Measurements from ENCODE around the gene TREH. TPM values are rescaled to one million over a fixed set of nuclear protein-coding genes. Genes with fewer than 3 reads are reported as not detected.

The TREH gene
- total RNA-seq, 2 experiments from 2014 or later, result not detected

DNA sequence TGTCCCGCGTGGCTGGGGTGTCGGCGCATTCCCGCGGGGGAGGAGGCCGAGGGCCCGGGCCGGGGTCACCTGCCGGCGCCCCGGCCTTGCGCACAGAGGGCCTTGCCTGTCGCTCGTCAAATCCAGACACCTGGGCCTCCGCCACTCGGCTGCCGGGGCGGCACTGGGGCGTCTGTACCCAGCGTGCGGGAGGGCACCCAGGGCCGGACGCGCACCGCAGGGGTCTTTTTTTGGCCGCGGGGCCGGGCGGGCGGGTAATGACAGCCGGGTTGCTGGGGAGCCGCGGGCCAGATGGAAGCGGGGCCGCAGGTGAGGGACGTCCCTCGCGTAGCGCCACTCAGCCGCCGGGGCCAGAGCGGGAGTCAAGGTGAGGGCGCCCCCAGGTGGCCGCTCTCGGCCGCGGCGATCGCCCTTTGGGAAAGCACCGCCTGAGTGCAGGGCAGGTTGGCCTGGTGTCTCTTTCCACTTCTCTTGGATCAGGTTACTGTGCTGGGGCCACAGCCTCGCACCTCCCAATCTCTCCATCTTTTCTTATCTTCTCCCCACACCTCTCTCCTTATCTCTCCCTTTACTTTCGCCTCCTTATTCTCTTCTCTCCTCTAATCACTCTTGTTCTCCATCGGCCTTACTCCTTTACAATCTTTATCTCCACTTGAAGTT is 68.5 kb downstream of the TREH start:
- Histone ChIP-seq H3K4me2 (ENCODE audit: low read length) (peak overlapping the region; percentile 46), H2AFZ (ENCODE audit: low read length) (no peak overlapping the region), H3K9me3 (ENCODE audit: low read length) (no peaks in the 10 kb centered on the region), H3K79me2 (ENCODE audit: insufficient read depth, low read depth, low read length) (no peaks in the 10 kb centered on the region), H3K4me1 (ENCODE audit: insufficient read depth, low read length, poor library complexity, severe bottlenecking) (peaks cover 22% of the 10 kb centered on the region), H3K36me3 (ENCODE audit: insufficient read depth, low read length) (no peaks in the 10 kb centered on the region), H4K20me1 (ENCODE audit: insufficient read depth, low read length) (no peaks in the 10 kb centered on the region), H3K9me2 (ENCODE audit: insufficient read depth, low read length) (no peaks in the 10 kb centered on the region), H3K27ac (ENCODE audit: low read depth, low read length, poor library complexity, severe bottlenecking) (no peak overlapping the region), H3K4me3 (ENCODE audit: low read depth, low read length, poor library complexity, severe bottlenecking) (no peak overlapping the region)
- ChIA-PET CTCF (ENCODE audit: unreplicated experiment) (interaction anchor here (1.1 kb wide), 1 partner anchor 11 kb away, joined by 3 read pairs; no protein-coding TSS in a partner anchor), POLR2A (no interaction called here)
- TF ChIP-seq, protein P1, sequence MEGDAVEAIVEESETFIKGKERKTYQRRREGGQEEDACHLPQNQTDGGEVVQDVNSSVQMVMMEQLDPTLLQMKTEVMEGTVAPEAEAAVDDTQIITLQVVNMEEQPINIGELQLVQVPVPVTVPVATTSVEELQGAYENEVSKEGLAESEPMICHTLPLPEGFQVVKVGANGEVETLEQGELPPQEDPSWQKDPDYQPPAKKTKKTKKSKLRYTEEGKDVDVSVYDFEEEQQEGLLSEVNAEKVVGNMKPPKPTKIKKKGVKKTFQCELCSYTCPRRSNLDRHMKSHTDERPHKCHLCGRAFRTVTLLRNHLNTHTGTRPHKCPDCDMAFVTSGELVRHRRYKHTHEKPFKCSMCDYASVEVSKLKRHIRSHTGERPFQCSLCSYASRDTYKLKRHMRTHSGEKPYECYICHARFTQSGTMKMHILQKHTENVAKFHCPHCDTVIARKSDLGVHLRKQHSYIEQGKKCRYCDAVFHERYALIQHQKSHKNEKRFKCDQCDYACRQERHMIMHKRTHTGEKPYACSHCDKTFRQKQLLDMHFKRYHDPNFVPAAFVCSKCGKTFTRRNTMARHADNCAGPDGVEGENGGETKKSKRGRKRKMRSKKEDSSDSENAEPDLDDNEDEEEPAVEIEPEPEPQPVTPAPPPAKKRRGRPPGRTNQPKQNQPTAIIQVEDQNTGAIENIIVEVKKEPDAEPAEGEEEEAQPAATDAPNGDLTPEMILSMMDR (conservative IDR thresholded peaks at IDR 0.05; ENCODE audit: low read length), result peak; percentile 76
- TF ChIP-seq EZH2phosphoT487 (IDR thresholded peaks at IDR 0.05; ENCODE audit: borderline replicate concordance, low read depth, low read length), result no peak
- intact Hi-C loops (cut with micrococcal nuclease; ENCODE audit: unreplicated experiment), result no loop called here
- peak; percentile 71 for DNase-seq (ENCODE audit: low spot score)
- BruUV-seq (replicated peaks), result no TSS peak

DNA sequence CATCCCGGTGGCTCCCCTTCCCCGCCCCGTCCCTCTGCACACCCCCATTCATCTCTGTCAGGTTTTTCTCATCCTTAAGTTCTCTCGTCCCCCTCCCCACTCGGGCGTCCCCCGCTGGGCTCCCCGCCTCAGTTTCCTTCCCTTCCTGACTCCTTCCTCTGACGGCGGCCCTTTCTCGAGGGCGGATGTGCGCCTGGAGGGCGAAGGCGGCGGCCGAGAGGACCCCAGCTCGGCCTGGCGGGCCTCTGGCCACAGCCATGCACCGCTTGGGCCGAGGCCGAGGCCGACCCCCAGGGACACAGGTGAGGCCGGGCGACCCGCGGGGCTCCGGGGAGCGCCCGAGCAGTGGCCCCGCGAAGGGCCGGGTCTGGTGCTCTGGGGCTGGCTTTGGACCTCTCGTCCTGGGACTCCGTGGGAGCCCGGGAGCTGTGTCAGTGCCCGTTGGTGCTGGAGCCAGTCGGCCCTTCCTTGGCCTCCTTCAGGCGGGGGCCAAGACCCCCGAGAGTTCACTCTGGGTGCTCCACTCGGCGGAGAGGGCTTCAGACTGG is 69.2 kb downstream of the TREH start:
- POLR2A ChIA-PET, result no interaction called here
- Histone ChIP-seq H3K36me3 (ENCODE audit: insufficient read depth, low read length) (no peaks in the 10 kb centered on the region), H3K27ac (ENCODE audit: low read depth, low read length, poor library complexity, severe bottlenecking) (no peak overlapping the region), H3K4me2 (ENCODE audit: low read length) (peak overlapping the region; percentile 46), H3K9me3 (ENCODE audit: low read length) (no peaks in the 10 kb centered on the region), H2AFZ (ENCODE audit: low read length) (no peak overlapping the region), H3K9me2 (ENCODE audit: insufficient read depth, low read length) (no peaks in the 10 kb centered on the region), H3K4me3 (ENCODE audit: low read depth, low read length, poor library complexity, severe bottlenecking) (no peak overlapping the region), H3K79me2 (ENCODE audit: insufficient read depth, low read depth, low read length) (no peaks in the 10 kb centered on the region), H4K20me1 (ENCODE audit: insufficient read depth, low read length) (no peaks in the 10 kb centered on the region), H3K4me1 (ENCODE audit: insufficient read depth, low read length, poor library complexity, severe bottlenecking) (peaks cover 22% of the 10 kb centered on the region)
- intact Hi-C loops (cut with micrococcal nuclease; ENCODE audit: unreplicated experiment), result no loop called here
- TF ChIP-seq, protein P1 (conservative IDR thresholded peaks at IDR 0.05; ENCODE audit: low read length), result no peak
- TF ChIP-seq EZH2phosphoT487 (IDR thresholded peaks at IDR 0.05; ENCODE audit: borderline replicate concordance, low read depth, low read length), result no peak
- no TSS peak for BruUV-seq (replicated peaks)
- CTCF ChIA-PET (ENCODE audit: unreplicated experiment), result interaction anchor here (1.1 kb wide), 1 partner anchor 10 kb away, joined by 3 read pairs; no protein-coding TSS in a partner anchor
- no peak for DNase-seq (ENCODE audit: low spot score)
